GM12873 (cell line): ENCODE measurements around the gene CDKN1A.

ENCODE experiments used
- TF ChIP-seq, protein P1 (sequence below): IDR thresholded peaks from 2 replicates; pipeline ENCODE4 v1.5.1; 2012; ENCODE audit warnings: low read depth, mild to moderate bottlenecking, moderate library complexity, low read length, control low read depth; ENCODE audit not compliant: insufficient read depth; ENCODE audit errors: missing control alignments

The CDKN1A gene

DNA sequence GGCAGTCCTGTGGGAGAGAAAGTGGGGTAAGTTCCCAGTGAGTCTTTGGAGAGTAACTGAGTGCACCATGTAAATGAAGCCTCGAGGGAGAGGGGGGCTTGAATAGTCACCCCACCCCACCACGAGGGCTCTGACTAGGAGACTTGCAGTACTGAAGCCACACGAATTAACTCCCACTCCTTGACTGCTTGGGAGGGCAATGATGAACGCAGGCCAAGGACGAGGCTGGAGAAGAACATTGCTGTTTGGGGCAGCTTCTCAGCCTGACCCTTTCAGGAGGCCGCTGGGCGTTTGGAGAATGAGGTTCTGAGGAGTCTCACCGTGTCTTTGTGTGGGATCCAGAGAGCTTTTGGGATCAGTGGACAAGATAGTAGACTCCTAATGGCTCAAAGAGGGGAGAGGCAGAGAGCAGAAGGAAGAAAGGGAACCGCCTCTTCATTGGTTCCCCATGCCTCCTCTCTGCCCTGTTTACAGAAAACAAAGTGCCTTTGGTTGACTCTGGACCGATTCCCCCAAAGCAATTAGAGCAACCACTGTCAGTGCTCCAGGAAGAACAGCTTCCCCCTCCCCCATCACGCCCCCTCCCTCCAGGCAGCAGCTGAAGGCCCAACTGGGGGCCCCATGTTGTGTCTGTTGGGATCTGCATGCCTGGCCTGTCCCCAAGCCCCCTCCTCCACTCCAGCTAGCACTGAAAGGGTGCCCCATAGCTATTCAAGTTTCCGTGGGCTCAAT lies 41.7 kb upstream of the CDKN1A start:
- TF ChIP-seq, protein P1, sequence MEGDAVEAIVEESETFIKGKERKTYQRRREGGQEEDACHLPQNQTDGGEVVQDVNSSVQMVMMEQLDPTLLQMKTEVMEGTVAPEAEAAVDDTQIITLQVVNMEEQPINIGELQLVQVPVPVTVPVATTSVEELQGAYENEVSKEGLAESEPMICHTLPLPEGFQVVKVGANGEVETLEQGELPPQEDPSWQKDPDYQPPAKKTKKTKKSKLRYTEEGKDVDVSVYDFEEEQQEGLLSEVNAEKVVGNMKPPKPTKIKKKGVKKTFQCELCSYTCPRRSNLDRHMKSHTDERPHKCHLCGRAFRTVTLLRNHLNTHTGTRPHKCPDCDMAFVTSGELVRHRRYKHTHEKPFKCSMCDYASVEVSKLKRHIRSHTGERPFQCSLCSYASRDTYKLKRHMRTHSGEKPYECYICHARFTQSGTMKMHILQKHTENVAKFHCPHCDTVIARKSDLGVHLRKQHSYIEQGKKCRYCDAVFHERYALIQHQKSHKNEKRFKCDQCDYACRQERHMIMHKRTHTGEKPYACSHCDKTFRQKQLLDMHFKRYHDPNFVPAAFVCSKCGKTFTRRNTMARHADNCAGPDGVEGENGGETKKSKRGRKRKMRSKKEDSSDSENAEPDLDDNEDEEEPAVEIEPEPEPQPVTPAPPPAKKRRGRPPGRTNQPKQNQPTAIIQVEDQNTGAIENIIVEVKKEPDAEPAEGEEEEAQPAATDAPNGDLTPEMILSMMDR = no peak

DNA sequence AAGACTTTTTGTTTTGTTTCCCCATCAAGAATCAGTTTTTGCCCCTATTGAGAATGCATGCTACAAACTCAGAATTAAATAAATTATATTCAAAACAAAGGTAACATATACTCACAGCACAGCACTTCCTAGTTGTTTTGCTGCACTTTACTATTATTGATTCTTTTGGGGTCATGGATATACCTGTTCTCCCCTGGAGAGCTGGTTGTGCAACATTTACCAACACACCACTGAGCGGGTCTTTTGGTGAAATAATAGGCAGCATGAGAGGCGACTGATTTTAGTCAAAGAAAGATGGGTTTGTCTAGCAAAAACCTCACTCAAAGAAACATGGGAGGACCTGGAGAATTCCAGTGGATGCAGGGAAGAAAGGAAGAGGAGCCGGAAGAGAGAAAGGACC lies 39.9 kb upstream of the CDKN1A start:
- TF ChIP-seq, protein P1 = no peak

DNA sequence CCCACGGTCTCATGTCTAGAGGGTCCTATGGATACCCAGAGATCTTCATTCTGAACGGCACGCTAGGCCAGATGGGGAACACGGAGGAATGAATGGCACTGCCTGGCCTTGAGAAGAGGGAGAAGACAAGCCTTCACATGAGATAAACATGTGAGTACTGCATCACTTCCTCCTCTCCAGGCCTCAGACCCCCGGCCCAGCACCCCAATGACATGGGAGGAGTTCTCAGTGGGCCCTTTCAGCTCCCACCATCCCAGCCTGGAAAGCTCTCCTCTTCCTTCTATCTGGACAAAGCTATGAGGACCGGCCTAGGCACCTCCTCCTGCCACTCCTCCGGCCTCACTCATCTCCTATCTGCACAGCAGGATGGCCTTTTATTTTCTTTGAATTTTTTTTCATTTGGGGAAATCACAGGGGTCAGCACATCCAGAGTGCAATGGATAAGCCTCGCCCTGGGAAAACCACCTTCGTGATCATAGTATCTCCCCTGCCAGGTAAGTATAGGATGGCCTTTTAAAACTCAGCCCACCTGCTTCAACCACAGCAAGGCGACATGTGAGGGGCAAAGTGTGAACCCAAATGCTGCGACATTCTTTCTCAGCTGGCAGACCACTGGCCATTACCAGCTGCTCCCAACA lies 39.2 kb upstream of the CDKN1A start:
- TF ChIP-seq, protein P1 = no peak

DNA sequence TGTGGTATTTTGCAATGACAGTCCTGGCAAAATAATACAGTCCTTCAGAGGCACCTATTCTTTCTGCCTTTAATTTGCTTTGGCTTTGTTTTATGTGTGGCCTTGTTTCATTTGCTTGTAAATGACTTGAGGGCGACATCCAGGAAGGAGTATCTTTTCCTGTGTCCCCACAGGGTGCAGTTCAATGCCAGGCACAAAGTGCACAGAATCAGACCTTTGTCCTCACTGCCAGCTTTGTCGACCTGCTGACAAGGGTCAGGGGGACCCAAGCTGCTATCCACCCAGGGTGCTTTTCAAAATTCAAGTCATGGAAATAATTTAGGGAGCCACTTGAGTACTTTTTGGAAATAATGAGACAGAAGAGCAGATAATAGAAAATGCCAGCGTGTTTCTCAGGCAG lies 37.0 kb upstream of the CDKN1A start:
- TF ChIP-seq, protein P1 = no peak

DNA sequence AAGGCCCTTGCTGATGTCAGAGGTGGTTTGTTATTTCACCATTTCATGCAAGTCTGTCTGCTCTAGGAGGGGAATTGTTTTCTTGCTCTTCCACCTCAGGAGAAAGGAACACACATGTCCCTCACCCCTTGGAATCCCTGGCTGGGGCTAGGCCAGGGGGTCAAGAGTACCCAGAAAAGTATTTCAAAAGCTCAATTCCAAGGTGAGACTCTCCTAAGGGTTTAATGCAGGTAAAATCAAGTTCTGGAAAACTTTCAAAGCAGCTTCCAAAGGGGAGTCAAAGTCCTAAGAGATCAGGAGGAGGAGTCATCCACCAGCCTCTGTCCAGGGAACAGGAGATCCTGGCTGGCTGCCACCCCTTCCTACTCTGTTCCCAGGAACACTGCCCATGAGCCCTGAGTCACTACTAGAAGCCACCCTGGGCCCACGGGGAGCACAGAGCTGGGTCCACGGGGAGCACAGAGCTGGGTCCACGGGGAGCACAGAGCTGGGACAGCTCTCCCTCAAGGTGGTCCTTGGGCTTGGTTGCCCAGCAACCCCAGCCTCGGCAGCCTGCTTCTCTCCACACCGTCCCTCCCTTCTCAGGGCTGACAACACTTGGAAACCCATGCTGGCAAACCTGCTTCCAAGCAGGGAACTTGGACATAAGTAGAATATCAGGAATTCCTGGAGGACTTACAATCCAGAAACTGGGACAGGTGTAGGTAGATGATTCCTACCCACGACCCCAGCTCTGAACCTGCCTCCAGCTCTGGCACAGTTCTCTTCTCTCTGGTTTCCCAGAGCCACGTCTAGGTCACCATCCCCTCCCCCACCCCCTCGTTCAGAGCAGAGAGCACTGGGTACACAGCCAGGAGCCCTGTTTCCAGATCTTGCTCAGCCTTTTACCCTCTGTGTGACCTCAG lies 35.3 kb upstream of the CDKN1A start:
- TF ChIP-seq, protein P1 = no peak

DNA sequence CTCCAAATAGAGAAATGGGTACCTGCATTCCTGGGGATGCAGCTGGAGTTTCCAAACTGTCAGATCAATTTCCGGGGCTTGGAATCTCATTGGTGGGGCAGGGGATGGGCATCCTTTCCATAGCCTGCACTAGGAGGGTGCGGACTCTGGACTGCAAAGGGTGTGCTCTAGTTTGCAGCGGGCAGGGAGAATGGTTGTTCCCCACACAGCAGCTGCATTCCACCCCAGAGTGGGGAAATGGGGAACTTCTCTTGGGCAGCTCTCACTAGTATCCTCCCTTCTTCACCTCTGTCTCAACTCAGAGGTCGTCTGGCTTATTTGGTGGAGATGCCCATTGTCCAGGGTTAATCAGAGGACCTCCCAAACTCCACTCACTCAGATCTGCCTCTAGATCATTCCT lies 34.5 kb upstream of the CDKN1A start:
- TF ChIP-seq, protein P1 = no peak

DNA sequence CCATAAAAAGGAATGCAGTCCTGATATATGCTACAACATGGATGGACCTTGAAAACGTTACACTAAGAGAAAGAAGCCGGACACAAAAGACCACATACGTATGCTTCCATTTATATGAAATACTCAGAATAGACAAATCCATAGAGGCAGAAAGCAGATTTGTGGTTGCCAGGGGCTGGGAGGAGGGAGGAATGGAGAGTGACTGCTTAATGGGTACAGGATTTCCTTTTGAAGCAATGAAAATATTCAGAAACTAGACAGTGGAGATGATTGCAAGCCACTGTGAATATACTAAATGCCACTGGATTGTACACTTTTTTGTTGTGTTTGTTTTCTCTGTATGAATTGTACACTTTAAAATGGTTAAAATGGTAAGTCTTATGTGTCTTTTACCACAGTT lies 29.4 kb upstream of the CDKN1A start:
- TF ChIP-seq, protein P1 = no peak
